GM12878 (cell line): ENCODE results near the gene GLYAT.

Experiments
- CBX5 ChIP-seq: sonication (generic); IDR thresholded peaks from 2 replicates; pipeline ENCODE4 v1.6.1; 2016; ENCODE audit warnings: low read depth, moderate library complexity, mild to moderate bottlenecking, inconsistent platforms
- CEBPB ChIP-seq, 2 experiments: fragments of 150-350 bp in 1 of 2; IDR thresholded peaks; 2 replicates each; pipeline ENCODE4 v1.6.1; 2012 to 2014; ENCODE audit warnings: low read depth in 2 of 2, low read length in 2 of 2, borderline replicate concordance in 1 of 2, inconsistent platforms in 1 of 2
- CTCF ChIP-seq, 3 experiments: IDR thresholded peaks in 2 of 3; conservative IDR thresholded peaks in 1 of 3; 2 replicates each; pipeline ENCODE4 v1.5.1; 2011; ENCODE audit warnings: low read depth in 3 of 3, low read length in 3 of 3, mild to moderate bottlenecking in 3 of 3, control low read depth in 2 of 3, moderate library complexity in 2 of 3, inconsistent platforms in 1 of 3, mixed read lengths in 1 of 3; ENCODE audit not compliant: control insufficient read depth in 2 of 3, insufficient read depth in 1 of 3; ENCODE audit errors: extremely low read depth in 1 of 3
- EGR1 ChIP-seq, 2 experiments: IDR thresholded peaks; 1 replicate in 1 of 2; 2 replicates in 1 of 2; pipeline ENCODE4 v1.6.1; 2011 to 2012; ENCODE audit warnings: low read depth in 2 of 2, low read length in 2 of 2, borderline replicate concordance in 1 of 2, mild to moderate bottlenecking in 1 of 2, moderate library complexity in 1 of 2
- EP300 ChIP-seq, 2 experiments: fragments of 150-350 bp in 1 of 2; IDR thresholded peaks; 2 replicates each; pipeline ENCODE4 v1.6.1; 2011 to 2012; ENCODE audit warnings: low read depth in 2 of 2, low read length in 2 of 2, borderline replicate concordance in 1 of 2, improper control_type of control experiment in 1 of 2, inconsistent platforms in 1 of 2; ENCODE audit not compliant: control insufficient read depth in 1 of 2
- ETV6 ChIP-seq, 2 experiments: fragments of 450-650 bp in 1 of 2; IDR thresholded peaks in 1 of 2; conservative IDR thresholded peaks in 1 of 2; 2 replicates each; pipeline ENCODE4 v1.6.1; 2014; ENCODE audit warnings: antibody characterized with exemption in 1 of 2, borderline replicate concordance in 1 of 2, low read depth in 1 of 2, mild to moderate bottlenecking in 1 of 2, moderate library complexity in 1 of 2
- MXI1 ChIP-seq: fragments of 150-350 bp; IDR thresholded peaks from 2 replicates; pipeline ENCODE4 v1.6.1; 2011; ENCODE audit warnings: low read depth, mild to moderate bottlenecking, inconsistent platforms, low read length, improper control_type of control experiment
- POLR2A ChIP-seq: IDR thresholded peaks from 2 replicates; pipeline ENCODE4 v1.6.1; 2011; ENCODE audit warnings: low read depth, mild to moderate bottlenecking, low read length
- SREBF2 ChIP-seq: IDR thresholded peaks from 2 replicates; pipeline ENCODE4 v1.6.1; 2012; ENCODE audit warnings: mild to moderate bottlenecking, low read length
- ZBTB11 ChIP-seq: fragments of 450-650 bp; formaldehyde crosslinking; IDR thresholded peaks from 2 replicates; pipeline ENCODE4 v1.5.0; 2022; ENCODE audit warnings: mild to moderate bottlenecking, missing genetic modification characterization
- TF ChIP-seq, protein P1 (sequence below): IDR thresholded peaks from 2 replicates; pipeline ENCODE4 v1.6.1; 2011; ENCODE audit warnings: low read depth, low read length, improper control_type of control experiment, borderline replicate concordance
- TF ChIP-seq, protein P2 (sequence below): IDR thresholded peaks from 2 replicates; pipeline ENCODE4 v1.6.1; 2011; ENCODE audit warnings: borderline replicate concordance, low read depth, mild to moderate bottlenecking, moderate library complexity, mixed read lengths, low read length; ENCODE audit not compliant: insufficient read depth; ENCODE audit errors: extremely low read length

DNA sequence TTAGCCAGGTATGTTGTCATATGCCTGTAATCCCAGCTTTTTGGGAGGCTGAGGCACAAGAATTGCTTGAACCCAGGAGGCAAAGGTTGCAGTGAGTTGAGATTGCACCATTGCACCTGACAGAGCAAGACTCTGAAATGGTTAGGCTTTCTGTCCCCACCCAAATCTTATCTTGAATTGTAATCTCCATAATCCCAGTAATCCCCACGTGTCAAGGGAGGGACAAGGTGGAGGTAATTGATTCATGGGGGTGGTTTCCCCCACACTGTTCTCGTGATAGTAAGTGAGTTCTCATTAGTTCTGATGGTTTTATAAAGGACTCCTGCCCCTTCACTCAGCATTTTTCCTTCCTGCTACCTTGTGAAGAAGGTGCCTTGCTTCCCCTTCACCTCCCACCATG is 37.6 kb upstream of the GLYAT start:
- TF ChIP-seq ETV6 (conservative IDR thresholded peaks at IDR 0.05 in 1 of 2, IDR thresholded peaks at IDR 0.05 in 1 of 2; ENCODE audit: borderline replicate concordance in 1 of 2, low read depth in 1 of 2) (no peak), CTCF (IDR thresholded peaks at IDR 0.05 in 2 of 3, conservative IDR thresholded peaks at IDR 0.05 in 1 of 3; ENCODE audit: control insufficient read depth in 2 of 3, extremely low read depth in 1 of 3, insufficient read depth in 1 of 3, low read depth in 3 of 3, low read length in 3 of 3) (no peak), SREBF2 (no peak), MXI1 (no peak), CBX5 (no peak), CEBPB (IDR thresholded peaks at IDR 0.05; ENCODE audit: borderline replicate concordance in 1 of 2, low read depth in 2 of 2, low read length in 2 of 2) (no peak), EGR1 (IDR thresholded peaks at IDR 0.05; ENCODE audit: borderline replicate concordance in 1 of 2, low read depth in 2 of 2, low read length in 2 of 2) (no peak), ZBTB11 (CRISPR knock-in tag) (no peak), EP300 (IDR thresholded peaks at IDR 0.05; ENCODE audit: borderline replicate concordance in 1 of 2, control insufficient read depth in 1 of 2, low read depth in 2 of 2, low read length in 2 of 2) (no peak), POLR2A (no peak)
- TF ChIP-seq, protein P1, sequence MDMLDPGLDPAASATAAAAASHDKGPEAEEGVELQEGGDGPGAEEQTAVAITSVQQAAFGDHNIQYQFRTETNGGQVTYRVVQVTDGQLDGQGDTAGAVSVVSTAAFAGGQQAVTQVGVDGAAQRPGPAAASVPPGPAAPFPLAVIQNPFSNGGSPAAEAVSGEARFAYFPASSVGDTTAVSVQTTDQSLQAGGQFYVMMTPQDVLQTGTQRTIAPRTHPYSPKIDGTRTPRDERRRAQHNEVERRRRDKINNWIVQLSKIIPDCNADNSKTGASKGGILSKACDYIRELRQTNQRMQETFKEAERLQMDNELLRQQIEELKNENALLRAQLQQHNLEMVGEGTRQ, result no peak
- TF ChIP-seq, protein P2, sequence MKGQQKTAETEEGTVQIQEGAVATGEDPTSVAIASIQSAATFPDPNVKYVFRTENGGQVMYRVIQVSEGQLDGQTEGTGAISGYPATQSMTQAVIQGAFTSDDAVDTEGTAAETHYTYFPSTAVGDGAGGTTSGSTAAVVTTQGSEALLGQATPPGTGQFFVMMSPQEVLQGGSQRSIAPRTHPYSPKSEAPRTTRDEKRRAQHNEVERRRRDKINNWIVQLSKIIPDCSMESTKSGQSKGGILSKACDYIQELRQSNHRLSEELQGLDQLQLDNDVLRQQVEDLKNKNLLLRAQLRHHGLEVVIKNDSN, result no peak
